H1 (cell line): ENCODE results near the gene ENKD1. TPM values are rescaled to one million over a fixed set of nuclear protein-coding genes. Genes with fewer than 3 reads are reported as not detected.

ENCODE experiments used
- CTCF ChIA-PET: fragments of 300-600 bp; sonication (Branson Sonifier 250); formaldehyde crosslinking; loops from one replicate; lab custom pipeline; 2021; ENCODE audit not compliant: partially characterized antibody; lab: Charles Lee
- POLR2A ChIA-PET: fragments of 300-600 bp; sonication (Branson Sonifier 250); formaldehyde crosslinking; loops from one replicate; lab custom pipeline; 2021; ENCODE audit warnings: inconsistent platforms; ENCODE audit not compliant: partially characterized antibody; lab: Charles Lee
- DNase-seq, 2 experiments: peaks; one replicate each; pipeline versions ENCODE4 v3.0.0 to v3.0.0-alpha.2; 2010 to 2022; ENCODE audit warnings: low spot score in 2 of 2, low read depth in 1 of 2, mixed read lengths in 1 of 2
- FAIRE-seq: peaks from 2 replicates; lab custom pipeline; 2011; peaks lifted over from hg19 to GRCh38; lab: Jason Lieb, UNC
- H2AFZ ChIP-seq: 2 replicates; pipeline ENCODE4 v1.8.1; 2012; ENCODE audit warnings: low read length, inconsistent platforms
- H2AK5ac ChIP-seq: 2 replicates; pipeline ENCODE4 v1.6.1; 2013; ENCODE audit warnings: low read depth, low read length
- H2BK120ac ChIP-seq: replicated peaks from 2 replicates; pipeline ENCODE3; 2013; ENCODE audit warnings: low read depth, low read length, inconsistent platforms
- H2BK12ac ChIP-seq: 2 replicates; pipeline ENCODE4 v1.6.1; 2013; ENCODE audit warnings: low read depth, low read length
- H2BK15ac ChIP-seq: 2 replicates; pipeline ENCODE4 v1.6.1; 2013; ENCODE audit warnings: low read length
- H2BK20ac ChIP-seq: 2 replicates; pipeline ENCODE4 v1.6.1; 2013; ENCODE audit warnings: low read length
- H2BK5ac ChIP-seq: 2 replicates; pipeline ENCODE4 v1.6.1; 2013; ENCODE audit warnings: low read depth, low read length
- H3K14ac ChIP-seq: 2 replicates; pipeline ENCODE4 v1.6.1; 2013; ENCODE audit warnings: inconsistent platforms; ENCODE audit not compliant: insufficient read length
- H3K18ac ChIP-seq: 2 replicates; pipeline ENCODE4 v1.6.1; 2013; ENCODE audit warnings: low read length; ENCODE audit errors: extremely low read depth
- H3K23ac ChIP-seq: 2 replicates; pipeline ENCODE4 v1.6.1; 2013; ENCODE audit warnings: inconsistent platforms; ENCODE audit not compliant: insufficient read length
- H3K23me2 ChIP-seq: 2 replicates; pipeline ENCODE4 v1.6.1; 2013; ENCODE audit warnings: low read depth, low read length
- H3K27ac ChIP-seq: 2 replicates; pipeline ENCODE4 v1.6.1; 2011; ENCODE audit warnings: low read depth, low read length, inconsistent platforms
- H3K27me3 ChIP-seq, 4 experiments: replicated peaks in 1 of 4; 1 replicate in 1 of 4; 2 replicates in 3 of 4; pipeline versions ENCODE4 v1.6.1 to v1.8.1; 2011 to 2013; ENCODE audit warnings: low read length in 3 of 4, mild to moderate bottlenecking in 3 of 4, inconsistent platforms in 2 of 4, mixed read lengths in 2 of 4, moderate library complexity in 1 of 4; ENCODE audit not compliant: control insufficient read depth in 3 of 4, insufficient read depth in 3 of 4; ENCODE audit errors: extremely low read depth in 1 of 4
- H3K36me3 ChIP-seq, 4 experiments: 2 replicates each; pipeline versions ENCODE4 v1.6.1 to v1.8.1; 2011 to 2013; ENCODE audit warnings: mild to moderate bottlenecking in 4 of 4, low read length in 3 of 4, moderate library complexity in 2 of 4, control low read depth in 1 of 4, inconsistent platforms in 1 of 4; ENCODE audit not compliant: insufficient read depth in 4 of 4, control insufficient read depth in 2 of 4
- H3K4ac ChIP-seq: replicated peaks from 2 replicates; pipeline ENCODE3; 2013; ENCODE audit warnings: low read length, low read depth, mixed read lengths, inconsistent platforms; ENCODE audit not compliant: insufficient read length
- H3K4me1 ChIP-seq, 4 experiments: replicated peaks in 1 of 4; 1 replicate in 1 of 4; 2 replicates in 3 of 4; pipeline versions ENCODE4 v1.6.1 to v1.8.1; 2011 to 2013; ENCODE audit warnings: low read length in 3 of 4, inconsistent platforms in 2 of 4, mixed read lengths in 1 of 4; ENCODE audit not compliant: insufficient read depth in 4 of 4, control insufficient read depth in 3 of 4
- H3K4me2 ChIP-seq, 2 experiments: 2 replicates each; pipeline versions ENCODE4 v1.6.1 to v1.8.1; 2011 to 2013; ENCODE audit warnings: low read depth in 2 of 2, low read length in 2 of 2, control low read depth in 1 of 2, inconsistent platforms in 1 of 2, mild to moderate bottlenecking in 1 of 2; ENCODE audit not compliant: insufficient read depth in 1 of 2
- H3K4me3 ChIP-seq, 4 experiments: fragments of 200-600, 300-600 bp in 1 of 4; sonication (generic), shearing (Covaris generic), sonication (Bioruptor Twin) in 1 of 4; 2 replicates each; pipeline versions ENCODE4 v1.5.1 to v1.8.1; 2011 to 2016; ENCODE audit warnings: low read length in 4 of 4, low read depth in 3 of 4, control low read depth in 2 of 4, inconsistent platforms in 2 of 4, mild to moderate bottlenecking in 2 of 4, mixed read lengths in 1 of 4, moderate library complexity in 1 of 4; ENCODE audit not compliant: insufficient read depth in 2 of 4; ENCODE audit errors: extremely low read depth in 1 of 4
- H3K56ac ChIP-seq: replicated peaks from 2 replicates; pipeline ENCODE3; 2013; ENCODE audit warnings: low read depth, mild to moderate bottlenecking, mixed read lengths, low read length, inconsistent platforms; ENCODE audit not compliant: insufficient read length
- H3K79me1 ChIP-seq: 2 replicates; pipeline ENCODE4 v1.6.1; 2013; ENCODE audit warnings: low read depth, low read length, control low read depth
- H3K79me2 ChIP-seq, 2 experiments: 2 replicates each; pipeline versions ENCODE4 v1.6.1 to v1.8.1; 2012 to 2013; ENCODE audit warnings: low read length in 2 of 2, mild to moderate bottlenecking in 2 of 2, inconsistent platforms in 1 of 2; ENCODE audit not compliant: insufficient read depth in 2 of 2, control insufficient read depth in 1 of 2
- H3K9ac ChIP-seq, 4 experiments: replicated peaks in 1 of 4; 1 replicate in 1 of 4; 2 replicates in 3 of 4; pipeline versions ENCODE4 v1.6.1 to v1.8.1; 2011 to 2013; ENCODE audit warnings: low read depth in 3 of 4, low read length in 3 of 4, control low read depth in 2 of 4, mild to moderate bottlenecking in 2 of 4, moderate library complexity in 2 of 4, inconsistent platforms in 1 of 4; ENCODE audit errors: extremely low read depth in 1 of 4
- H3K9me3 ChIP-seq, 2 experiments: 2 replicates each; pipeline versions ENCODE4 v1.6.1 to v1.8.1; 2012 to 2013; ENCODE audit warnings: mild to moderate bottlenecking in 2 of 2, moderate library complexity in 2 of 2, control low read depth in 1 of 2, inconsistent platforms in 1 of 2, low read depth in 1 of 2, low read length in 1 of 2, mixed read lengths in 1 of 2; ENCODE audit not compliant: insufficient read depth in 2 of 2
- H4K20me1 ChIP-seq, 2 experiments: replicated peaks in 1 of 2; 2 replicates each; pipeline versions ENCODE3 to v1.8.1; 2011 to 2013; ENCODE audit warnings: inconsistent platforms in 2 of 2, low read length in 2 of 2, mild to moderate bottlenecking in 1 of 2; ENCODE audit not compliant: insufficient read depth in 2 of 2, control insufficient read depth in 1 of 2
- H4K5ac ChIP-seq: 2 replicates; pipeline ENCODE4 v1.6.1; 2013; ENCODE audit warnings: low read length, low read depth, mixed read lengths, inconsistent platforms; ENCODE audit not compliant: insufficient read length
- H4K8ac ChIP-seq: 2 replicates; pipeline ENCODE4 v1.8.0; 2013; ENCODE audit warnings: mild to moderate bottlenecking, moderate library complexity, low read length, inconsistent platforms; ENCODE audit not compliant: insufficient read depth; ENCODE audit errors: extremely low read depth
- H4K91ac ChIP-seq: replicated peaks from 2 replicates; pipeline ENCODE3; 2013; ENCODE audit warnings: low read length, mixed read lengths, inconsistent platforms; ENCODE audit not compliant: insufficient read length
- CBX5 ChIP-seq: fragments of 300-800, 300-1000 bp; sonication (generic); IDR thresholded peaks from 2 replicates; pipeline ENCODE4 v1.7.1; 2016; ENCODE audit warnings: antibody characterized with exemption, low read length, low read depth
- EZH2 ChIP-seq: fragments of 200-600 bp; sonication (generic); IDR thresholded peaks from 2 replicates; pipeline ENCODE4 v1.7.1; 2012; ENCODE audit warnings: low read depth, mild to moderate bottlenecking, moderate library complexity, low read length, inconsistent platforms; ENCODE audit not compliant: severe bottlenecking
- KDM1A ChIP-seq: fragments of 200-600, 300-600 bp; sonication (generic); IDR thresholded peaks from 2 replicates; pipeline ENCODE4 v1.7.1; 2016; ENCODE audit warnings: mild to moderate bottlenecking, low read length, borderline replicate concordance
- RBBP5 ChIP-seq: IDR thresholded peaks from 2 replicates; pipeline ENCODE4 v1.7.1; 2012; ENCODE audit warnings: low read depth, mild to moderate bottlenecking, inconsistent platforms, low read length, moderate library complexity, borderline replicate concordance
- SP1 ChIP-seq: IDR thresholded peaks from 2 replicates; pipeline ENCODE4 v1.6.1; 2011; ENCODE audit warnings: low read depth, low read length
- SRF ChIP-seq: IDR thresholded peaks from 2 replicates; pipeline ENCODE4 v1.6.1; 2011; ENCODE audit warnings: mild to moderate bottlenecking, low read depth, low read length, moderate library complexity
- TBP ChIP-seq: IDR thresholded peaks from 2 replicates; pipeline ENCODE4 v1.6.1; 2011; ENCODE audit warnings: low read depth, low read length, improper control_type of control experiment
- TCF12 ChIP-seq: IDR thresholded peaks from 2 replicates; pipeline ENCODE4 v1.6.1; 2011; ENCODE audit warnings: low read depth, mild to moderate bottlenecking, low read length
- WGBS, 2 experiments: shearing (Covaris generic) in 1 of 2; methylation state at CpG; one replicate each; pipeline versions ENCODE4 v1.1.6 to v1.1.7; 2013 to 2015; ENCODE audit warnings: low lambda C conversion rate in 2 of 2, mixed read lengths in 2 of 2, inconsistent platforms in 1 of 2, low coverage in 1 of 2, missing lambda C conversion rate in 1 of 2; ENCODE audit not compliant: insufficient replicate concordance in 2 of 2, insufficient coverage in 1 of 2, insufficient read length in 1 of 2; ENCODE audit errors: extremely low coverage in 1 of 2, missing lambda C conversion rate in 1 of 2; 5-methylcytosine and 5-hydroxymethylcytosine counted together
- polyA plus RNA-seq, 7 experiments: library from polyadenylated mRNA; depleted of rRNA in 3 of 7; stranded (reverse) in 5 of 7; unstranded in 2 of 7; fragments of >200 nt in 5 of 7; fragments of 200-250 nt in 2 of 7; gene quantifications; 1 replicate in 5 of 7; 2 replicates in 1 of 7; 4 replicates in 1 of 7; pipeline versions ENCODE4 v1.2.1 to v1.2.3, GENCODE V29; 2011 to 2013; ENCODE audit warnings: missing spikeins in 2 of 7, mixed read lengths in 2 of 7
- total RNA-seq: library from RNA; stranded (reverse); fragmentation: NEBNext Ultra II Directional; extraction: Animal tissue kit (Norgen Biotek cat#: 25700); gene quantifications from 2 replicates; pipeline ENCODE4 v1.2.1, GENCODE V29; 2021
- TF ChIP-seq, protein P1 (sequence below): IDR thresholded peaks from 2 replicates; pipeline ENCODE4 v1.6.1; 2011; ENCODE audit warnings: low read depth, mild to moderate bottlenecking, low read length; ENCODE audit not compliant: insufficient read depth

Gene ENKD1
- total and polyA plus RNA-seq, 2 of the 8 experiments (the other 6 are each of a cell fraction or from before 2014, with no cell fraction given) = 12.9 to 16.1 TPM

- Histone ChIP-seq H3K4me1 (peaks cover 0 to 16% (median 10%) of the 10 kb centered on the region in 4 experiments; a peak in 5 of 7 replicates), H3K14ac (no peak overlapping the region), H4K91ac (no peak overlapping the region), H3K18ac (no peak overlapping the region), H3K36me3 (peaks cover 0 to 4% (median 2%) of the 10 kb centered on the region in 4 experiments; a peak in 1 of 8 replicates), H3K23ac (no peak overlapping the region), H2BK120ac (no peak overlapping the region), H2BK5ac (no peak overlapping the region), H3K27ac (no peak overlapping the region), H3K4me3 (no peak overlapping the region), H4K5ac (no peak overlapping the region), H3K23me2 (peaks cover 21% of the 10 kb centered on the region), H3K9me3 (no peaks in the 10 kb centered on the region), H2AFZ (no peak overlapping the region), H3K79me2 (no peaks in the 10 kb centered on the region), H2BK15ac (no peak overlapping the region), H2AK5ac (no peak overlapping the region), H3K56ac (no peak overlapping the region), H4K8ac (no peak overlapping the region), H3K4ac (no peak overlapping the region), H3K4me2 (no peak overlapping the region), H2BK20ac (no peak overlapping the region), H3K79me1 (no peaks in the 10 kb centered on the region; the same call in 1 of the 2 replicates), H2BK12ac (no peak overlapping the region), H3K9ac (no peak overlapping the region), H3K27me3 (peaks cover 0 to 13% (median 10%) of the 10 kb centered on the region in 4 experiments; a peak in 4 of 7 replicates), H4K20me1 (peaks cover 6 to 10% of the 10 kb centered on the region in 2 experiments)
- POLR2A ChIA-PET = interaction anchor here (1.4 to 1.8 kb wide), 4 partner anchors 93 to 118 kb away, joined by 3 to 4 read pairs (median 4); partner anchors contain the start of gene CTCF
- DNase-seq (no peak), FAIRE-seq (no peak)
- CTCF ChIA-PET = interaction anchor here (1.0 to 13.7 kb wide), 5 partner anchors 11 to 143 kb away, joined by 4 to 202 read pairs (median 10); partner anchors contain the start of gene CARMIL2
- 95% methylated on average over 16 of the region's 16 CpGs; no CpG with 5 or more reads in 1 of the 2 experiments for WGBS, 2 experiments
- TF ChIP-seq TCF12 (no peak), CBX5 (no peak), SP1 (no peak), SRF (no peak), EZH2 (no peak), RBBP5 (no peak), KDM1A (no peak), TBP (no peak)
- TF ChIP-seq, protein P1, sequence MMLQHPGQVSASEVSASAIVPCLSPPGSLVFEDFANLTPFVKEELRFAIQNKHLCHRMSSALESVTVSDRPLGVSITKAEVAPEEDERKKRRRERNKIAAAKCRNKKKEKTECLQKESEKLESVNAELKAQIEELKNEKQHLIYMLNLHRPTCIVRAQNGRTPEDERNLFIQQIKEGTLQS = no peak
Observed at GRCh38 chr16:67657017-67657608, 9.4 kb downstream of the ENKD1 start.
